Measurements from ENCODE around the gene ARSJ. TPM values are rescaled to one million over a fixed set of nuclear protein-coding genes. Genes with fewer than 3 reads are reported as not detected.
"Not testable (repeated sequence)": the region's sequence is repeated elsewhere in the genome, so short reads cannot be mapped to it uniquely, and the experiment has no call there.

The ARSJ gene
- total RNA-seq, 1 donor from 2014 or later: 11.2 TPM

- no peaks in the 10 kb centered on the region for H3K36me3 Mint-ChIP-seq (ENCODE audit: low read depth, unreplicated experiment)
- TF ChIP-seq CTCF (IDR thresholded peaks at IDR 0.05; ENCODE audit: unreplicated experiment): no peak
These were observed 42.0 kb upstream of the ARSJ start for GRCh38 chr4:114021451-114021850.

GRCh38 chr4:114019969-114020358 is 40.5 kb upstream of the ARSJ start:
- Mint-ChIP-seq H3K36me3 (ENCODE audit: low read depth, unreplicated experiment) (no peaks in the 10 kb centered on the region), H3K4me1 (ENCODE audit: unreplicated experiment) (no peaks in the 10 kb centered on the region), H3K9me3 (ENCODE audit: unreplicated experiment) (no peaks in the 10 kb centered on the region), H3K27ac (ENCODE audit: unreplicated experiment) (no peak overlapping the region), H3K27me3 (ENCODE audit: unreplicated experiment) (no peaks in the 10 kb centered on the region), H3K4me3 (ENCODE audit: unreplicated experiment) (no peak overlapping the region)
- TF ChIP-seq CTCF (IDR thresholded peaks at IDR 0.05; ENCODE audit: unreplicated experiment): no peak
- DNase-seq (ENCODE audit: low spot score): no peak

More at GRCh38 chr4:114021451-114021850, 42.0 kb upstream of the ARSJ start:
- no peaks in the 10 kb centered on the region for H3K4me1 Mint-ChIP-seq (ENCODE audit: unreplicated experiment)
- no peak overlapping the region for H3K27ac Mint-ChIP-seq (ENCODE audit: unreplicated experiment)
- H3K9me3 Mint-ChIP-seq (ENCODE audit: unreplicated experiment): no peaks in the 10 kb centered on the region
- H3K4me3 Mint-ChIP-seq (ENCODE audit: unreplicated experiment): no peak overlapping the region
- H3K27me3 Mint-ChIP-seq (ENCODE audit: unreplicated experiment): no peaks in the 10 kb centered on the region
- no peak for DNase-seq (ENCODE audit: low spot score)

GRCh38 chr4:114019276-114019968 is 40.0 kb upstream of the ARSJ start:
- no peak for DNase-seq (ENCODE audit: low spot score)
- no peaks in the 10 kb centered on the region for H3K36me3 Mint-ChIP-seq (ENCODE audit: low read depth, unreplicated experiment)
- no peak overlapping the region for H3K27ac Mint-ChIP-seq (ENCODE audit: unreplicated experiment)
- H3K9me3 Mint-ChIP-seq (ENCODE audit: unreplicated experiment): no peaks in the 10 kb centered on the region
- TF ChIP-seq CTCF (IDR thresholded peaks at IDR 0.05; ENCODE audit: unreplicated experiment): no peak
- H3K4me3 Mint-ChIP-seq (ENCODE audit: unreplicated experiment): no peak overlapping the region
- H3K4me1 Mint-ChIP-seq (ENCODE audit: unreplicated experiment): no peaks in the 10 kb centered on the region
- no peaks in the 10 kb centered on the region for H3K27me3 Mint-ChIP-seq (ENCODE audit: unreplicated experiment)

- H3K36me3 Mint-ChIP-seq (ENCODE audit: low read depth, unreplicated experiment): no peaks in the 10 kb centered on the region
- H3K27ac Mint-ChIP-seq (ENCODE audit: unreplicated experiment): no peak overlapping the region
- TF ChIP-seq CTCF (IDR thresholded peaks at IDR 0.05; ENCODE audit: unreplicated experiment): no peak
- H3K27me3 Mint-ChIP-seq (ENCODE audit: unreplicated experiment): no peaks in the 10 kb centered on the region
- no peak overlapping the region for H3K4me3 Mint-ChIP-seq (ENCODE audit: unreplicated experiment)
- DNase-seq (ENCODE audit: low spot score): no peak
- H3K9me3 Mint-ChIP-seq (ENCODE audit: unreplicated experiment): no peaks in the 10 kb centered on the region
- no peaks in the 10 kb centered on the region for H3K4me1 Mint-ChIP-seq (ENCODE audit: unreplicated experiment)
These were observed 37.9 kb upstream of the ARSJ start for GRCh38 chr4:114017120-114017917.

GRCh38 chr4:114015444-114015899 is 36.0 kb upstream of the ARSJ start:
- no peaks in the 10 kb centered on the region for H3K4me1 Mint-ChIP-seq (ENCODE audit: unreplicated experiment)
- H3K4me3 Mint-ChIP-seq (ENCODE audit: unreplicated experiment): no peak overlapping the region
- H3K27me3 Mint-ChIP-seq (ENCODE audit: unreplicated experiment): no peaks in the 10 kb centered on the region
- H3K27ac Mint-ChIP-seq (ENCODE audit: unreplicated experiment): no peak overlapping the region
- H3K9me3 Mint-ChIP-seq (ENCODE audit: unreplicated experiment): no peaks in the 10 kb centered on the region
- no peaks in the 10 kb centered on the region for H3K36me3 Mint-ChIP-seq (ENCODE audit: low read depth, unreplicated experiment)
- TF ChIP-seq CTCF (IDR thresholded peaks at IDR 0.05; ENCODE audit: unreplicated experiment): no peak
- no peak for DNase-seq (ENCODE audit: low spot score)

- H3K4me1 Mint-ChIP-seq (ENCODE audit: unreplicated experiment); H3K9me3 Mint-ChIP-seq (ENCODE audit: unreplicated experiment); H3K4me3 Mint-ChIP-seq (ENCODE audit: unreplicated experiment); H3K27ac Mint-ChIP-seq (ENCODE audit: unreplicated experiment); H3K27me3 Mint-ChIP-seq (ENCODE audit: unreplicated experiment); H3K36me3 Mint-ChIP-seq (ENCODE audit: low read depth, unreplicated experiment); DNase-seq (ENCODE audit: low spot score): not testable (repeated sequence)
These were observed 33.8 kb upstream of the ARSJ start for GRCh38 chr4:114013201-114013600.

All from endothelial cell (in vitro differentiated cells).